Sigmoid colon (tissue), 4 donors: ENCODE measurements around the gene SH3PXD2B.

Experiments
- EP300 ChIP-seq, 4 donors: sonication (generic); formaldehyde crosslinking; IDR thresholded peaks; one replicate each; pipeline ENCODE4 v1.6.1; 2017; ENCODE audit warnings: antibody characterized with exemption in 4 of 4
- POLR2A ChIP-seq, 2 donors: fragments of 450-650 bp; IDR thresholded peaks; one replicate each; pipeline ENCODE4 v1.6.1; 2016; ENCODE audit warnings: antibody characterized with exemption in 2 of 2, mild to moderate bottlenecking in 2 of 2, moderate library complexity in 2 of 2
- POLR2AphosphoS5 ChIP-seq, 4 donors: sonication (generic); formaldehyde crosslinking; IDR thresholded peaks; one replicate each; pipeline ENCODE4 v1.6.1; 2017; ENCODE audit warnings: antibody characterized with exemption in 4 of 4
- TF ChIP-seq, protein P1 (sequence below), 4 experiments: fragments of 450-650 bp in 3 of 4; fragments of 200-600 bp in 1 of 4; IDR thresholded peaks; one replicate each; pipeline ENCODE4 v1.5.1; 2016 to 2019; ENCODE audit warnings: antibody characterized with exemption in 4 of 4, mild to moderate bottlenecking in 3 of 4, moderate library complexity in 2 of 4

DNA sequence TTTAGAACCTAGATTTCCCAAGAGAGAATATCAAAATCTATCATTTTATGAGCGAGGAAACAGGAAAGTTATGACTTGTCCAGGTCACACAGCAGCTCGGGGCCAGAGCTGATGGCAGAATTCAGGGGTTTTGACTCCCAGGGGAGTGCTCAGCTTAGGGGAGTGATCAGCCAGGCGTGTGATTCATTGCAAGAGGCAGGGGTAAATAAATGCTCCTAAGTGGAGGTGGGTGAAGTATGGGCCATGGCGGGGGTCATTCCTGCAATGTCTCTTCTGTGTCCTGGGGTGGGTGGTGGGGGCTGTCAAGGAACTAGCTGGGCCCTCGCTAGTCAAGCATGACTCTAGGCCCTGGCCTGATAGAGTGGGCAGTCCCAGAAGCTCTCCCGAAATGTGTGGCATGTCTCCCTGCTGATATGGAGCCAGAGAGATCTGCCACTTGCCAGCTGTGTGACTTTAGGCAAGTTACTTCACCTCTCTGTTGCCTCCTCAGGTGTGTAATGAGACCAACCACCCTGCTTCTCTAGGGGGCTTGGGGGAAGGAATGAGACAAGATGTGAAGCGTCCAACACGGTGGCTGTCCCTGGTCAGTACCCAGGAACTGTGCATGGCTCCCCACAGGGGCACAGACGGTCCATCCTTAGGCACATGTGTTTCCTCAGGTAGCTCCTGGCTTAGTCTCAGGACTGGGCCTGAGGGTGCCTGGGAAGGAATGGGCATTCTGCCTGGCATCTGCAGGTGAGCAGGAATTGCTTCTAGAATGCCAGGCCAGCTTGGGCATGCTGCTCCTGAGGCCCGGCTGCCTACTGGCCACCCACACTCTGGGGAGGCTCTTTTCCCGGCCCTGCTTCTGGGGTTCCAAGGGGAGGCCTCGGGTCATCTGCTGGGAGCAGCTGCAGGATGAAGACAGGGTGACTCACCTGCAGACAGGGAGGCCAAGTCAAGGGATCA lies 36.5 kb upstream of the SH3PXD2B start:
- TF ChIP-seq POLR2A (IDR thresholded peaks at IDR 0.05) (no peak), EP300 (IDR thresholded peaks at IDR 0.05) (no peak), POLR2AphosphoS5 (IDR thresholded peaks at IDR 0.05) (no peak)
- TF ChIP-seq, protein P1, sequence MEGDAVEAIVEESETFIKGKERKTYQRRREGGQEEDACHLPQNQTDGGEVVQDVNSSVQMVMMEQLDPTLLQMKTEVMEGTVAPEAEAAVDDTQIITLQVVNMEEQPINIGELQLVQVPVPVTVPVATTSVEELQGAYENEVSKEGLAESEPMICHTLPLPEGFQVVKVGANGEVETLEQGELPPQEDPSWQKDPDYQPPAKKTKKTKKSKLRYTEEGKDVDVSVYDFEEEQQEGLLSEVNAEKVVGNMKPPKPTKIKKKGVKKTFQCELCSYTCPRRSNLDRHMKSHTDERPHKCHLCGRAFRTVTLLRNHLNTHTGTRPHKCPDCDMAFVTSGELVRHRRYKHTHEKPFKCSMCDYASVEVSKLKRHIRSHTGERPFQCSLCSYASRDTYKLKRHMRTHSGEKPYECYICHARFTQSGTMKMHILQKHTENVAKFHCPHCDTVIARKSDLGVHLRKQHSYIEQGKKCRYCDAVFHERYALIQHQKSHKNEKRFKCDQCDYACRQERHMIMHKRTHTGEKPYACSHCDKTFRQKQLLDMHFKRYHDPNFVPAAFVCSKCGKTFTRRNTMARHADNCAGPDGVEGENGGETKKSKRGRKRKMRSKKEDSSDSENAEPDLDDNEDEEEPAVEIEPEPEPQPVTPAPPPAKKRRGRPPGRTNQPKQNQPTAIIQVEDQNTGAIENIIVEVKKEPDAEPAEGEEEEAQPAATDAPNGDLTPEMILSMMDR (IDR thresholded peaks at IDR 0.05), result no peak
